HepG2 (cell line): ENCODE results near the gene PTPRB. TPM values are rescaled to one million over a fixed set of nuclear protein-coding genes. Genes with fewer than 3 reads are reported as not detected.
A peak's percentile ranks its signal among the peaks of the same experiment; 100 is the strongest.

ENCODE experiments used
- ATAC-seq: fragments of 200-7000 bp; cut with Tn5 transposase; 3 replicates; pipeline ENCODE4 v1.9.1; 2020; ENCODE audit warnings: mild to moderate bottlenecking, moderate library complexity
- BruUV-seq: library from RNA; stranded (reverse); fragments of 400-500 nt; replicated peaks from 2 replicates; lab custom pipeline; 2021; lab: Mats Ljungman, UMichigan
- CTCF ChIA-PET: fragments of 300-600 bp; formaldehyde crosslinking; extraction: SDS; loops from one replicate; lab custom pipeline; 2021; ENCODE audit warnings: low total read pairs, inconsistent platforms, low intra/inter-chr PET ratio; lab: Yijun Ruan, JAX
- POLR2A ChIA-PET: fragments of 350-600 bp; sonication (Branson Sonifier 250); formaldehyde crosslinking; loops from one replicate; lab custom pipeline; 2020; ENCODE audit warnings: antibody characterized with exemption, inconsistent platforms; lab: Yijun Ruan, JAX
- DNase-seq: peaks from one replicate; pipeline ENCODE4 v3.0.0-alpha.2; 2015; ENCODE audit warnings: low spot score
- FAIRE-seq: peaks from 3 replicates; lab custom pipeline; 2011; peaks lifted over from hg19 to GRCh38; lab: Jason Lieb, UNC
- H2AFZ ChIP-seq: one replicate; pipeline ENCODE4 v1.6.1; 2011; ENCODE audit warnings: low read length, inconsistent platforms
- H3K27ac ChIP-seq: fragments of 300-600 bp; 3 replicates; pipeline ENCODE4 v1.8.0; 2011; ENCODE audit warnings: mixed run types, mild to moderate bottlenecking, mixed read lengths, low read length, inconsistent platforms; ENCODE audit not compliant: insufficient read depth; ENCODE audit errors: extremely low read length
- H3K27me3 ChIP-seq, 2 experiments: fragments of 200-600 bp in 1 of 2; 2 replicates in 1 of 2; 3 replicates in 1 of 2; pipeline versions ENCODE4 v1.6.0 to v1.8.0; 2011; ENCODE audit warnings: low read length in 2 of 2, mild to moderate bottlenecking in 2 of 2, moderate library complexity in 2 of 2, inconsistent platforms in 1 of 2; ENCODE audit not compliant: insufficient read depth in 2 of 2, control insufficient read depth in 1 of 2
- H3K36me3 ChIP-seq, 2 experiments: fragments of 200-600 bp in 1 of 2; replicated peaks in 1 of 2; 2 replicates in 1 of 2; 3 replicates in 1 of 2; pipeline versions ENCODE4 v1.5.1 to v1.8.0; 2011; ENCODE audit warnings: low read length in 2 of 2, inconsistent platforms in 1 of 2; ENCODE audit not compliant: insufficient read depth in 2 of 2, control insufficient read depth in 1 of 2
- H3K4me1 ChIP-seq: 2 replicates; pipeline ENCODE4 v1.5.1; 2012; ENCODE audit warnings: low read length, inconsistent platforms; ENCODE audit not compliant: insufficient read depth
- H3K4me2 ChIP-seq: 2 replicates; pipeline ENCODE4 v1.6.0; 2011; ENCODE audit warnings: low read depth, low read length, inconsistent platforms
- H3K4me3 ChIP-seq, 3 experiments: fragments of 200-600 bp in 1 of 3; sonication (generic), shearing (Covaris generic) in 1 of 3; replicated peaks in 1 of 3; 2 replicates each; pipeline ENCODE4 v1.5.1; 2011 to 2016; ENCODE audit warnings: low read length in 3 of 3, inconsistent platforms in 2 of 3, low read depth in 2 of 3, mild to moderate bottlenecking in 2 of 3, control low read depth in 1 of 3, mixed read lengths in 1 of 3; ENCODE audit not compliant: insufficient read depth in 1 of 3
- H3K79me2 ChIP-seq: one replicate; pipeline ENCODE4 v1.6.1; 2011; ENCODE audit warnings: low read length, inconsistent platforms; ENCODE audit not compliant: insufficient read depth
- H3K9ac ChIP-seq: 2 replicates; pipeline ENCODE4 v1.6.0; 2011; ENCODE audit warnings: mild to moderate bottlenecking, low read depth, low read length, inconsistent platforms; ENCODE audit not compliant: insufficient read depth
- H3K9me3 ChIP-seq: 2 replicates; pipeline ENCODE4 v1.5.1; 2012; ENCODE audit warnings: mild to moderate bottlenecking, low read length
- H4K20me1 ChIP-seq: 2 replicates; pipeline ENCODE4 v1.6.0; 2011; ENCODE audit warnings: inconsistent platforms, mild to moderate bottlenecking, low read length, moderate library complexity; ENCODE audit not compliant: insufficient read depth
- ARID5B ChIP-seq: IDR thresholded peaks from 2 replicates; pipeline ENCODE4 v1.4.0; 2020; ENCODE audit warnings: mild to moderate bottlenecking, missing genetic modification reagents
- KAT7 ChIP-seq: IDR thresholded peaks from 2 replicates; pipeline ENCODE4 v1.6.1; 2018; ENCODE audit warnings: borderline replicate concordance, missing compliant biosample characterization
- NFATC3 ChIP-seq: sonication (generic); formaldehyde crosslinking; IDR thresholded peaks from 2 replicates; pipeline ENCODE4 v1.5.1; 2020; ENCODE audit warnings: mild to moderate bottlenecking, missing genetic modification reagents
- POLR2G ChIP-seq: fragments of 200-400 bp; formaldehyde crosslinking; IDR thresholded peaks from 2 replicates; pipeline ENCODE4 v1.6.1; 2018; ENCODE audit warnings: mild to moderate bottlenecking, low read depth, low read length, moderate library complexity
- RBM39 ChIP-seq: fragments of 200-400 bp; formaldehyde crosslinking; IDR thresholded peaks from one replicate; pipeline ENCODE4 v1.6.1; 2018; ENCODE audit warnings: antibody characterized with exemption, mild to moderate bottlenecking, low read depth, low read length; ENCODE audit not compliant: poor library complexity, severe bottlenecking
- ZNF292 ChIP-seq: sonication (generic); formaldehyde crosslinking; IDR thresholded peaks from 2 replicates; pipeline ENCODE4 v1.8.1; 2022; ENCODE audit warnings: mild to moderate bottlenecking, low read depth, missing genetic modification reagents, borderline replicate concordance
- ZNF788 ChIP-seq: sonication (generic); formaldehyde crosslinking; IDR thresholded peaks from 2 replicates; pipeline ENCODE4 v1.5.0; 2020; ENCODE audit warnings: mild to moderate bottlenecking, missing genetic modification reagents, borderline replicate concordance
- WGBS: methylation state at CpG from one replicate; pipeline ENCODE4 v1.1.6; 2017; ENCODE audit warnings: low lambda C conversion rate; 5-methylcytosine and 5-hydroxymethylcytosine counted together
- in situ Hi-C: cut with HindIII; loops from 2 replicates; pipeline ENCODE4 v1.10.0; 2017; ENCODE audit warnings: low pct_unique_long_range_greater_than_20kb; ENCODE audit not compliant: extremely low pct_ligation_motif_present
- intact Hi-C: fragments of 100-400 bp; cut with micrococcal nuclease; formaldehyde crosslinking; loops from one replicate; pipeline ENCODE4 v1.10.0; 2022; ENCODE audit not compliant: unreplicated experiment
- polyA plus RNA-seq, 8 experiments: library from polyadenylated mRNA; depleted of rRNA in 3 of 8; stranded (reverse) in 7 of 8; unstranded in 1 of 8; fragments of >200 nt; fragmentation: Illumina TruSeq in 4 of 8; extraction: Trizol in 4 of 8; gene quantifications; 2 replicates each; pipeline versions ENCODE4 v1.2.1 to v1.2.3, GENCODE V29; 2011 to 2016; ENCODE audit warnings: low read depth in 4 of 8, missing spikeins in 1 of 8, mixed read lengths in 1 of 8; ENCODE audit not compliant: insufficient read depth in 1 of 8
- total RNA-seq, 5 experiments: library from RNA; depleted of rRNA; stranded (reverse); fragments of >200 nt; fragmentation: Illumina TruSeq; extraction: Trizol; gene quantifications; 2 replicates each; pipeline ENCODE4 v1.2.3, GENCODE V29; 2016; ENCODE audit warnings: low read depth in 1 of 5

PTPRB gene
- total and polyA plus RNA-seq, 2 of the 13 experiments (the other 11 are each of a cell fraction or from before 2014, with no cell fraction given) = 0.02 to 0.07 TPM

- TF ChIP-seq POLR2G = no peak
Measured at GRCh38 chr12:70609739-70610491, 27.3 kb downstream of the PTPRB start (continued).

- no peaks in the 10 kb centered on the region for H3K4me1 ChIP-seq
- no peak for DNase-seq
- WGBS = 36% methylated on average over 2 of the region's 2 CpGs
- H3K4me2 ChIP-seq = 0 out of 2 replicates have a peak overlapping the region, but pooled peaks have one; percentile 58
- no peak overlapping the region for H3K4me3 ChIP-seq
- intact Hi-C loops (no loop called here), in situ Hi-C loops (no loop called here)
- ATAC-seq = peak; percentile 70
- no peaks in the 10 kb centered on the region for H4K20me1 ChIP-seq
- no peaks in the 10 kb centered on the region for H3K9me3 ChIP-seq
- H3K79me2 ChIP-seq = no peaks in the 10 kb centered on the region
- no peak overlapping the region for H3K27ac ChIP-seq
- H2AFZ ChIP-seq = no peak overlapping the region
- H3K36me3 ChIP-seq = no peaks in the 10 kb centered on the region
- FAIRE-seq = no peak
- CTCF ChIA-PET = no interaction called here
- POLR2A ChIA-PET = no interaction called here
- H3K27me3 ChIP-seq = peaks cover 5 to 32% of the 10 kb centered on the region in 2 experiments
- no peak overlapping the region for H3K9ac ChIP-seq
- no TSS peak for BruUV-seq
- TF ChIP-seq ZNF292 (CRISPR knock-in tag) (no peak), ARID5B (CRISPR knock-in tag) (no peak), RBM39 (no peak), ZNF788 (no peak), KAT7 (CRISPR knock-in tag) (no peak), NFATC3 (CRISPR knock-in tag) (no peak)
Measured at GRCh38 chr12:70609203-70609602, 28.0 kb downstream of the PTPRB start.
